Stimulated activated CD4-positive, alpha-beta T cell treated with anti-CD3 and anti-CD28 coated beads, Interleukin-2, amount 100 ng/mL, for 4 hours (primary cell): ENCODE measurements around the gene PRSS38.

Source experiments
- DNase-seq: peaks from one replicate; pipeline ENCODE4 v3.0.0-alpha.2; 2020; ENCODE audit warnings: low read depth

PRSS38 gene

GRCh38 chr1:227779021-227779441 is 36.4 kb upstream of the PRSS38 start:
- DNase-seq, result no peak

DNA sequence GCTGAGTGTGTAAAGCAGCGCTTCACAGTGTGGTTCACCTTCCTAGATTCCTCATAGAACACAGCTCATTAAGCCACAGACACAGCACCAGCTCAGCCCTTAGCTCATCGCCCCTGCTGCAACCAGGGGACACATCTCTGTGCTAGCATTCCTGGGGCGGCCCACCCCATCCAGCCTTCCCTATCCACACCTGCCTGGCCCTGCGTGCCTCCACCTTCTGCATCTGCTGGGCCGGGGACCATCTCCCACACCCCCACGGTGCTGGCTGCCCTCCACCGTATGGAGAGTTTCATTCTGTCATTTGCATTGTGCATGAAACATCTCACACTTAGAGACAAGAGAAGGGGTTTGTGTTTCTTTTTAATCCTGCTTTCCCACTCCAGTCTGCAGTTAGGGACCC is 35.8 kb upstream of the PRSS38 start:
- DNase-seq, result no peak

GRCh38 chr1:227780101-227781044 is 35.1 kb upstream of the PRSS38 start:
- DNase-seq, result no peak

GRCh38 chr1:227781314-227781930 is 34.1 kb upstream of the PRSS38 start:
- no peak for DNase-seq

DNA sequence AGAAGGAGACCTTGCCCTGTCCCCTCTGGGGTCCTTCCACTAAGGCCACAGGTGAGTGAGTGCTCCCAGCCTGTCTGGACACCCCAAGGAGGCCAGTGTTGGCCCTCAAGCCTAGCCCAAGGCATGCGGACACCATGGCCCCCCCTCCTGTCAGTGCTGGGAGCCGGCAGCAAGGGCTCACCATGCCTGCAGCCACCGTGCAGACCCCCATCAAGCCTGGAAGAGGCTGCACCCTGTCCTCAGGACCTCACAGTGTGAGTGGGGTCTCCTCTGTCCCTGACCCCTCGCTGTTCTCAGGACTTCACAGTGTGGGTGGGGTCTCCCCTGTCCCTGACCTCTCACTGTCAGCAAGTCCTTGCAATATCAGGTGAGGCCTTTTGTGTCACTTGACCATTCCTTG is 33.2 kb upstream of the PRSS38 start:
- DNase-seq, result no peak

- DNase-seq, result no peak
These were observed 30.2 kb upstream of the PRSS38 start for GRCh38 chr1:227785094-227785804.

DNA sequence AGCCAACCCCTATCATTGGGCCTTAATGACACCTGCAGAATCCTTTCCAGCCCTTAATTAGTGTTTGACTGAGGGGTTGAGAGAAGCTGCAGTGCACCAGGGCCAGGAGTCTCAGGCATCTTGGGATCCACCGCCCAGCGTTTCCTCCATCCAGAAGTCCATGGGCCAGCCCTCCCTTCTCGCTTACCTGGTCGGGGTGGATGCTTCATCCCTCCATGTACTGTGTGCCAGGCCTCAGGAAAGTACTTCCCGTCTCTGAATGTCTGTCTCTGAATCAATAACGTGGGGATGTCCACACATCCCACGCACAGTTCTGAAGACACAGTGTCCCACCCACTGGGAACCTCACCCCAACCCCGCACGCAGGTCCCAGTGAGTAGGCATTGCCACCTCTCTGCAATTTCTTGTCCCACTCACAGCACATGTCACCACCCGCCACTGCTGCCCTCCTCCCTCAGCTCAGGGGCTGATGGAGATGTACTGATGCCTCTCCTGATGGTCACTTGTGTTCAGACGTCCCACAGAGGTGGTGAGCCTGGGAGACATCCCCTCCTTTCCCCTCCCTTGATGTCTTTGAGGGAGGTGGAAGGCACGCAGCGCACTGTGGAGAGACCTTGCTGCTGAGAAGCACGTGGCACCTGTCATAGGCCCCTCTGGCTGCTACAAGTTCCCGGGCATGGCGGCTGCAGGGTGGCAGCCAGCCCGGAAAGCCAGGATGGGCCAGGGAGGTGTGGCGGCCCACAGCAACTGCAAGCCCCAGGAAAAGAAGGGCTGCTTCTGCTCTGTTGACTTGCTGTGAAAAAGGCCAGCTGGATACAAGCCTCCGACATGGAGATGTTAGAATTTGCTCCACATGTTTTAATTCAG is 29.4 kb upstream of the PRSS38 start:
- DNase-seq, result no peak

DNA sequence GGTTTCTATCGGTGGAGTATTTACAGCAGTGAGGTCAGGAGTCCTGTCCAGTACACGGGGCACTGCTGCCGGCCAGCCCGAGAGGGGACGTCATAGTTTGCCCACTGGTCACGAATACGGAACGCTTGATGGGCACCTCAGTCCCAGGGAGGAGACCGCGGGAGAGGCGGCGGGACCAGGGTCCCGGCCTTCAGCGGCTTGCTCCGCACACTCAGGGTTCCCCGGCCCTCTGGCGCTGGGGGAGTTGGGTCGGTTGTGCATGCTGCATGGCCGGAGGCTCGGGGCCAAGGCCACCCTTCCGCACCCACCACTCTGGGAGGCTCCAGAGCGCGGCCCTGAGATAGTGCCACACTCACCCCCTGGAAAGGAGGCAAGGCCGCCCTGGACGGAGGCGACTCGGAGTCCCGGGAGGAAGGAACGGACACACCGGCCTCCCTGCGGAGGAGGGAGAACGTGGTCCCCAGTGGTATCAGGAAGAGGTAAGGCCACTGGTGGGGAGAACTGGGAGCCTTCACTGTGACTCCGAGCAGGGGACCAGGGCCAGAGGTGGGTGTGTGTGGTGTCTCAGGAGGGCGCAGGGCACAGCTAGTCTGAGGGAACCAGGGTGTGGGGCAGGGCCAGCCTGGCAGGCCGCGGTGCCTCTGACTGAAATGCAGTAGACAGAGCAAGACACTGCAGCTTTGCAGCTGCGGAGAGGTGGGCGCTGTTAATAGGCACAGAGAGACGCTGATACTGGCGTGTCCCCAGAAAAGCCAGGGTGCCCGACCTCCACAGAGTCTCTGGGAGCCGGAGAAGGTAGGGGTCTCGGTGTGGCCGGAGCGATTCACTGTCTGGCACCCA is 28.6 kb upstream of the PRSS38 start:
- no peak for DNase-seq

DNA sequence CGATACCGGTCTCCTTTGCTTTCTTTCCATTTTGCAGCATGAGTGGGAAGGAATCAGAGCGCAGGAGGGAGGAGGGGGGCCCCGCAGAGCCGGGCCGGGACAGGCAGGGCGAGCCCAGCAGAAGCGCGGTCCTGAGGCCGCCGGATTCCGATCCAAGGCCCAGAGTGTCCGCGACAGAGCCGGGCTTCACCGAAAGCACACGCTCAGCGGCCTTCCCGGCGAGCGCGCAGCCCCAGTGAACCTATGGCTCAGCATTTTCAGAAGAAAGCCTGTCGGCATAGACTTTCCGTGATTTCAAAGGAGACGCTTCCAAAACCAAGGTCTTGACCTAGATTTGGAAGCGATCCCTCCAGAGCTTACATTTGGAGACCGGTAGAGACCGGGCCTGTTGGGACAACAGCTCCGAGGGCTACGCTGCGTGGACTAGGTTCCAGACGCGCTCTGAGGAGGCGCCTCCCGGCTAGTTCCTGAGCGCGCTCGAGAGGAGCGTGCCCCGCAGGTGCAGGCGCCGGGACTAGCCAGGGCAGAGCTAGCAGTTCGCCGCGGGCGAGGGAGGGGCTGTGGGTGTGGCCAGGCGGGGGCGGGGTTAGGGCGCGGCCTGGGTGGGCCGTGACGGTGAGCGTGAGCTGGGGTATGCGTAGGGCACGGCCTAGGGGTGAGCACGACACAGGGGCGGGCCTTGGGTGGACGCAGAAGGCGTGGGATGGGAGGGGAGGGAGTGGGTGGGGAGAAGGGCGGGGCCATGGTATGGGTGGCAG is 27.8 kb upstream of the PRSS38 start:
- DNase-seq, result peak; percentile 89

DNA sequence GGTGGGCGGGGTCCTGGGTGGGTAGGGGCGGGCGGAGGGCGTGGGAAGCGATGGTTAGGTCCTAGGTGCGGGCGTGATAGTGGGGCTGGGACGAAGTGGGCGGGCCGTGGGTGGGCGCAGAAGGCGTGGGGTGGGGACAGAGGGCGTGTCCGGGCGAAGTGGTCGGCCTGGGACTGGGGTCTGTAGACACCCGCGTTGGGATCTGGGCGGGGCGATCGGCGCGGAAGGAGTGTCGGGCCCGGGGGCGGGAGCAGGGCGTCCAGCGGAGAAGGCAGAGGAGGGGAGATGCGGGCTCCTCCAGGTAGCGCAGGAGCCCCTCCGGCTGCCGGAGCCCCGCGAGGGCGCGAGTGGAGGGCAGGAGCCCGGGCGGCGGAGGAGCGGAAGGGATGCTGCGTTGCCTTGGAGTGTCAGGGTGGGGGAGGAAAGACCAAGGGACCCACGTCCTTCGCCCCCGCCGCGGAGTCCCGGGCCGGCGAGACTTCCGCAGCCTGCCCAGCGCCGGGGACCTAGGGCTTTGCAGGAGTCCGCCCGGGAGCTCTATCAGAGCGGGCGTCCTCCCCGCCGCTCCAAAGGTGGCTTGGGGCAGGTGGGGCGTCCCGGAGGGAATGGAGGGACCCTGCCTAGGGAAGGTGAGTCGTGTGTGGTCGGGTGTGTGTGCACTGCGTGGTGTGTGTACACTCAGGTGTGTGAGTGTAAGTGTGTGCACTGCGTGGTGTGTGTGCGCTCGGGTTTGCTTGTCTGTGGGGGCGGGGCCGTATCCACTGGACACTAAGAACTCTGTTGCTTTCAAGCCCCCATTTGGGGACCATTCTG is 27.0 kb upstream of the PRSS38 start:
- DNase-seq, result no peak

- no peak for DNase-seq
These were observed 26.1 kb upstream of the PRSS38 start for GRCh38 chr1:227789084-227790033.

GRCh38 chr1:227790034-227790400 is 25.5 kb upstream of the PRSS38 start:
- no peak for DNase-seq

- DNase-seq, result no peak
These were observed 24.6 kb upstream of the PRSS38 start for GRCh38 chr1:227790868-227791267.

- DNase-seq, result no peak
These were observed 23.9 kb upstream of the PRSS38 start for GRCh38 chr1:227791425-227792143.

DNA sequence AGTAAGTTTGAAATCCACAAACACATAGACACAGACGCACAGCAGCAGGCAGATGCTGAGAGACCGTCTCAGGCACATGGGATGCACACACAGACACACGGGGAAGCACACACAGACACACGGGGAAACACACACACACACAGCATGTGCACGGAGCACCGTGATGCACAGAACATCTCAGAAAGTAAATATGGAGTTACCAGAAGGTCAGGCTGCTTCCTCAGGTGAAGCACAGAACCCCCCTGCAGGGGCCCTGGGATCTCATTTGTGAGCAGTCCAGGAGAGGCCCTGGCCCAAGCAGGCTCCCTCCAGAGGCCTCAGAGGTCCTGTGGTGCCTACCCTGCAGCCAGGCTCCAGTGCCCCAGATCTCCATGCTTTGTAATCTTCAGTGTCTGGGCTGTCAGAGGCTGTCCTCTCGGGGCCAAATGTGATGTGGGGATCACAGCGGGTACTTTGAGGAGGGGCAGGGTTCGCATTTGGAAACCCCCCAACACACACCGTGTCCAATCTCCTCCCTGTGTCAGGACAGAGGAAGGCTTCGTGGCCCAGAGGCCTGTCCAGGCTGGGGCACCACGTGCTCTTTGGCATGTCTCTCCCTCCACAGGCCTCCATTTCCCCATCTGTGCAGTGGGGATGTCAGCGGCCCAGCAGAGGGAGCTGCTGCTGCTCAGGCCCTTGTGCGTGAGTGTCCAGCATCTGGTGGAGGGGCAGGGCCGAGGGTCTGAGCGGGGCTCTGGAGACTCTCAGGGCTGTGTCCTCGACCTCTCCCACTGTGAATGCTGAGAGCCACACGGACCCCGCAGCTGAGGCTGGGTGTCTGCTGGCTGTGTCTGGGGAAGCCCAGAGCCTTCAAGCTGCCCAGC is 23.0 kb upstream of the PRSS38 start:
- DNase-seq, result no peak
